KOPT-K1 (cell line): ENCODE results near the gene CES3.
"Not testable (repeated sequence)": the region's sequence is repeated elsewhere in the genome, so short reads cannot be mapped to it uniquely, and the experiment has no call there.

Experiments
- H3K27ac ChIP-seq: fragments of 200-600 bp; sonication (generic); 2 replicates; pipeline ENCODE4 v1.5.1; 2016; ENCODE audit warnings: antibody characterized with exemption, mild to moderate bottlenecking, low read depth, low read length; ENCODE audit not compliant: poor library complexity, severe bottlenecking
- H3K36me3 ChIP-seq: fragments of 200-600 bp; sonication (generic); 2 replicates; pipeline ENCODE4 v1.5.1; 2017; ENCODE audit warnings: antibody characterized with exemption, mild to moderate bottlenecking, low read length, moderate library complexity; ENCODE audit not compliant: insufficient read depth
- H3K9me3 ChIP-seq: fragments of 200-600 bp; sonication (generic); 2 replicates; pipeline ENCODE4 v1.5.1; 2017; ENCODE audit warnings: antibody characterized with exemption, low read length, mild to moderate bottlenecking; ENCODE audit not compliant: insufficient read depth, poor library complexity, severe bottlenecking

Gene CES3

DNA sequence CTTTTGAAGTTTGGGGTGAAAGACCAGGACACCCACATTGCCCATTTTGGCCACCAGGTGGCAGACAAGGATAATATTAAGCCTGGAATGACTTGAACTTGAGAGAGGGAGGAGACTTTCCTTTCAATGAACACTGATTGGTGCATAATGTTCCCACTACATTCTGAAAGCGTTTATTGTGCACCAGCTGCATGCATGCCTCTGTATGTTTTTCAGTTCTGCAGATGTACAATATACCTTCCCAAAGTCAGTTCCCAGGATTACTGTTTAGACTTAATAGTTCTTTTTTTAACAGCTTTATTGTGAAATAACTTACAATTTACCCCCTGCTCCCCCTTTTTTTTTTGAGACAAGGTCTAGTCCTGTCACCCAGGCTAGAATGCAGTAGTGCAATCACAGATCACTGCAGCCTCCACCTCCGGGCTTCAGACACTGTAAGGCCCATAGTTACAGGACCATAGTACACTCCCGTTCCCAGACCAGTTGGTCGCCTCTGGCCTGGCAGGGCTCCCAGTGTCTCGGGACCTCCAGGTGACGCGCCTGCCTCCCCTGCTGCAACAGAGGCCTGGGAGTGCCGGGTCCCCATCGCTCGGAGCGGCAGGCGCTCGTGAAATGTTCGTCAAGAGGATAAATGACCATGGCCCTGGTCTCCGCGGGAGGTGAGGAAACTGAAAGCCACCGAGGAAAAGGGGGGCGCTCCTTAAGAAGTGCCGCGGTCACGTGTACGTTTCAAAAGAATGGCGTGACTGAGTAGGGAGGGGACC is 13.6 kb upstream of the CES3 start:
- Histone ChIP-seq H3K36me3 (peaks cover 16% of the 10 kb centered on the region; the same call in 1 of the 2 replicates), H3K27ac (no peak overlapping the region), H3K9me3 (no peaks in the 10 kb centered on the region)

DNA sequence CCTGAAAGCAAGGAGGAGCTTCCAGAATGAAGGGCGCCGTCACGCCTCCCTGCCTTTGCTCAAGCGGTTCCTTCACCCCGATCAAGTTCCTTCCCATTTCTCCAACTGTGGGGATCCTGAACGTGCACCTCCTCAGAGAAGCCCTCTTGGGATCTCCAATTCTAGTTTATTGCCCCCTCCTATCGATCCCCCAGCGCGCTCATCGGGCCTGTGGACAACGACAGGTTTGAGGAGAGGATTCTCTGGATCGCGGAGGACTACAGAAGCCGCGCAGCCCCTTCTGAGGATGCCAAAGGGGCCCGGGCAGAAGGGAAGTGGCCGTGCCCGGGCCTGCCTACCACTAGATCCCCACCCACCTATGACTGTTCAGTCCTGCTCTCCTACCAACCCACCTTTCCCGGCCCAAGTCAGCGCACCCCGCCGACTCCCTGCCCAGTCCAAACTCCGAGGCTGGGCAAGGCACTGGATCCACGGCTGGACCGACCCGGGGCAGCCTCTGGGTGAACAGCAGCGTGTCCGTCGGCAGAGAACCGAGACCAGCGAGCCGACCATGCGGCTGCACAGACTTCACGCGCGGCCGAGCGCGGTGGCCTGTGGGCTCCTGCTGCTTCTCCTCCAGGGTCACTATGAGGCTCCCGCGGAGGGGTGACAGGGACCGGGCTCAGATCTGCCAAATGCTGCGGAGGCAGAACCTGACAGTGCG is 12.8 kb upstream of the CES3 start:
- Histone ChIP-seq H3K27ac (no peak overlapping the region), H3K36me3 (peaks cover 8% of the 10 kb centered on the region; the same call in 1 of the 2 replicates)

DNA sequence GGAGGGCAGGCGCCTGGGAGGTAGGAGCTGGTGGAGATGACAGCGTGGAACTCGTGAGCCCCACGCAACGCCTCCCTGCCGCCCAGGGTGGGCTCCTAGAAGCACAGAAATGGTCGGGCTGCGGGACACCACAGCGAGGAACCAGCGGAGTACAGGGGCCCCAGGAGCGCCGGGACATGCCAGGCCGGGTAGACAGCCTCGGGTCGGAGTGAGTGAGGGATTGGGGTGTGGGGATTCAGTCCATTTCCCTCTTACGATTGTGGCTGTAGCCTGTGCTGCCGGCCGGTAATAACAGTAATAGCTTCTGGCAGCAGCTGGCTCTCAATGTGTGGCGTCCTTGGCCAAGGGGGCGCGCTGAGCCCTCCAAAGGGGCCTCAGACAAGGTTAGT is 12.2 kb upstream of the CES3 start:
- Histone ChIP-seq H3K36me3 (peaks cover 2% of the 10 kb centered on the region; the same call in 1 of the 2 replicates), H3K9me3 (no peaks in the 10 kb centered on the region), H3K27ac (no peak overlapping the region)

More for the DNA sequence above, 12.8 kb upstream of the CES3 start:
- no peaks in the 10 kb centered on the region for H3K9me3 ChIP-seq

DNA sequence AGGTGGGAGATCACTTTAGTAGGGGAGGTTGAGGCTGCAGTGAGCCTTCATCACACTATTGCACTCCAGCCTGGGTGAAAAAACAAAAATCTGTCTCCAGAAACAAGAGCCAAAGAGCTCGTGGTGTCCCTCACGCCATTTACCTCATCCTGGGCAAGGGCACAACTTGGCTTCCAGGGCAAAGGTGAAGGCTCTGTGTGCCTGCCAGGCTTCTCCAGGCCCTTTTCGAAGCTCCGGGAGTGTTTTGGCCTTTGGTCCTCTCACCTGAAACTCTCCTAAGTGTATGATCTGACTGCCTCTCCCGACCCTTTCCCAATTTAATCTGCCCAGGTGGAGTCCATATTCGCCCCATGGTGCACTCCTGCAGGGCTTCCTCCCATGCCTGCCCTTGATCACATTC is 11.6 kb upstream of the CES3 start:
- no peak overlapping the region for H3K27ac ChIP-seq

DNA sequence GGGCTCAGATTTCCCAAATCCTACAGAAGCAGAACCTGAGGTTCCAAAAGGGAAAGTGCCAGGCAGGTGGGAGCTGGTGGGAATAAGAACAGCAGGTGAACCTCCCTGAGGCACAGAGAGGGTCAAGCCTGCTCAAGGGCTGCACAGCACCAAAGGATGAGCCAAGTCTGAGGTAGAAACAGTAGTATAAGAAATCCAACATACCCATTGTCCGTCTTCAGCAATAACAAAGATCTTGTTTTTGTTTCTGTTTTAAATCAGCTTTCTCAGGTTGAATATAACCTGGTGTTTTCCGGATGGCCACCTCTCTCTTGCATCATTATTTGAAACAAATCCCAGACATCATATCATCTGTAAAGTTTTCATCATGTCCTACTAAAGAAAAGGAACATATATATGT is 10.6 kb upstream of the CES3 start:
- no peaks in the 10 kb centered on the region for H3K36me3 ChIP-seq
- no peak overlapping the region for H3K27ac ChIP-seq
- no peaks in the 10 kb centered on the region for H3K9me3 ChIP-seq

More for the DNA sequence above, 11.6 kb upstream of the CES3 start:
- Histone ChIP-seq H3K9me3 (no peaks in the 10 kb centered on the region), H3K36me3 (no peaks in the 10 kb centered on the region)

DNA sequence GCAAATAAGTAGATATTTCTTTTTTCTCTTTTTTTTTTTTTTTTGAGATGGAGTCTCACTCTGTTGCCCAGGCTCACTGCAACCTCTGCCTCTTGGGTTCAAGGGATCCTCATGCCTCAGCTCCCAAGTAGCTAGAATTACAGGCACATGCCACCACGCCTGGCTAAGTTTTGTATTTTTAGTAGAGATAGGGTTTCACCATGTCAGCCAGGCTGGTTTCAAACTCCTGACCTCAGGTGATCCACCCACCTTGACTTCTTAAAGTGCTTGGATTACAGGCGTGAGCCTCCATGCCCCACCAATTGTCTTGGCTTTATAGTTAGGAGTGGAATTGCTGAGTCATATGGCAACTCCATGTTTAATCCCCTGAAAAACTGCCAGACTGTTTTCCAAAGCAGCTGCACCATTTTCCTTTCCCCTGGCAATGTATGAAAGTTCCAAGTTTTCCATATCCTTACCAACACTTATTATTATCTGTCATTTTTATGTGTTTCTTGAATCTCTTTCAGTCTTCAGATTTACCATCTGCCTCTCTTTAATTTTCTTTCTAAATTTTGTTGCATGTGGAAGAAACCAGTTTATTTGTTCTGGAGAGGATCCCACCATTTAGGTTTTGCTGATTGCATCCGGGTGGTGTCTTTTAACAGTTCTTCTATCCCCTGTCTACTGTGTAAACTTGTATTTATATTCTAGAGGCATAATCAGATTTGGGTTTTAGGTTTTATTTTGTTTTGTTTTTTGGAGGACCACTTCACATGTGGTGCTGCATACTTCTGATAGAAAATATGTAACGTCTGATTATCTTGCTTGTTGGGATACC is 9.9 kb upstream of the CES3 start:
- Histone ChIP-seq H3K9me3 (no peaks in the 10 kb centered on the region), H3K27ac (no peak overlapping the region), H3K36me3 (no peaks in the 10 kb centered on the region)

DNA sequence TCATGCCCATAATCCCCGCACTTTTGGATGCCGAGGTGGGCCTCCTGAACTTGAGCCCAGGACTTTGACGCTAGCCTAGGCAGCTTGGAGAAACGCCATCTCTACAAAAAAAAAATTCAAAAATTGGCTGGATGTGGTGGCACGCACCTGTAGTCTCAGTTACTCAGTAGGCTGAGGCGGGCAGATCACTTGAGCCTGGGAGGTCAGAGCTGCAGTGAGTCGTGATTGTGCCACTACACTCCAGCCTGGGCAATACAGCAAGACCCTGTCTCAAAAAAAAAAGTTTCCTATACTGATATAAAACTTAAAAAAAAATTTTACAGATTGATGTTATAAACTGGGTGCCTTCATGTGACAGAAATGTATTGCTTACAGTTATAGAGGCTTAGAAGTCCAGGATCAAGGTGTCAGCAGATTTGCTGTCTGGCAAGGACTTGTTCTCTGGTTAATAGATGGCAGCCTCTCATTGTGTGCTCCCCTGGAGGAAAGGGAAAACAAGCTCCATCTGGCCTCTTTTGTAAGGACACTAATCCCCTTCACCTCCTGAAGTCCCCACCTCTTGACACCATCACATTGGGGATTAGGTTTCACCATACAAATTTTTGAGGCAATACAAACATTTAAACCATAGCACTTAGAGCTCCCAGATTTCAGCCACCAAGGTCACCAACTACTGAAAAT is 8.5 kb upstream of the CES3 start:
- H3K36me3 ChIP-seq, result no peaks in the 10 kb centered on the region
- no peaks in the 10 kb centered on the region for H3K9me3 ChIP-seq
- no peak overlapping the region for H3K27ac ChIP-seq

DNA sequence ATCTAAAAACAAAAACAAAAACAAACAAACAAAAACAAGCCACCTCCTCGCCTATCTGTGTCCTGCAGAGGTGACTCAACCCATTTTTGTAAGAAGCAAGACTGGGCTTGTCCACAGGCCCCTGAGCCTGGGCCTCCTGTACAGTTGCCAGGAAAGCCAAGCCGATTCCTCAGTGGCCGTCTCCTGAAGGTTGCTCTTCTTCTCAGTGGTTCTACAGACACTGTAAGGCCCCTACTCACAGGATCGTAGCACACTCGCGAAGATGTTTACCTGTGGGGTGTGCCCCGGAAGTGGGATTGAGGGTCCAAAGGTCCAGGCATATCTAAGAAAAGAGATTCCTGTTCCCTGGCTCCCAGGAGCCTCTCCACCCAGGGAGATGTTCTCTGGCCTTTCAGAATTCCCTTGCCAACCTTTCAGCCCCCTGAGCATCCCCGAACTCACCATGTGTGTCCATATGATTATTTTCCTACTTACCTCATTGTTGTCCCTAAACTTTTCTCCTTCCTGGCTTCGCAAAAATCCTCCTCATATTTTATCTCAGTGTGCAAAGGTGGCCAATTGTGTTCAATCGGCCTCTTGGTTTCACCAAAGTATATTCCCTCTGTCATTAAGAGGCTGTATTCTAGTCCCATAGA is 7.5 kb upstream of the CES3 start:
- no peaks in the 10 kb centered on the region for H3K36me3 ChIP-seq
- H3K9me3 ChIP-seq, result no peaks in the 10 kb centered on the region
- no peak overlapping the region for H3K27ac ChIP-seq

DNA sequence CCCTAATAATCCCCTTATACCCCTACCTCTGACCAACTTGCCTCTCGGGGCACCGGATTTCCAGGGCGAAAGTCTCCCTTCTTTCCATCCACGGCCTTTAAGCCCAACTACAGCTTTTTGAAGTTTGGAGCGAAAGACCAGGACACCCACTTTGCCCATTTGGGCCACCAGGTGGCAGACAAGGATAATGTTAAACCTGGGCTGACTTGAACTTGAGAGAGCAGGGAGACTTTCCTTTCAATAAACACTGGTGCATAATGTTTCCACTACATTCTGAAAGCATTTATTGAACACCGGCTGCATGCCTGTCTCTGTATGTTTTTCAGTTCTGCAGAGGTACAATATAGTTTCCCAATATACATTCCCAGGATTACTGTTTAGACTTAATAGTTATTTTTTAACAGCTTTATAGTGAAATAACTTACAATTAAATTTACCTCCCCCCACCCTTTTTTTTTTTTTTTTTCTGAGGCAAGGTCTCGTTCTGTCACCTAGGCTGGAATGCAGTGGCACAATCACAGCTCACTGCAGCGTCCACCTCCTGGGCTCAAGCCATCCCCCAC is 6.9 kb upstream of the CES3 start:
- Histone ChIP-seq H3K9me3 (no peaks in the 10 kb centered on the region), H3K27ac (no peak overlapping the region), H3K36me3 (no peaks in the 10 kb centered on the region)

DNA sequence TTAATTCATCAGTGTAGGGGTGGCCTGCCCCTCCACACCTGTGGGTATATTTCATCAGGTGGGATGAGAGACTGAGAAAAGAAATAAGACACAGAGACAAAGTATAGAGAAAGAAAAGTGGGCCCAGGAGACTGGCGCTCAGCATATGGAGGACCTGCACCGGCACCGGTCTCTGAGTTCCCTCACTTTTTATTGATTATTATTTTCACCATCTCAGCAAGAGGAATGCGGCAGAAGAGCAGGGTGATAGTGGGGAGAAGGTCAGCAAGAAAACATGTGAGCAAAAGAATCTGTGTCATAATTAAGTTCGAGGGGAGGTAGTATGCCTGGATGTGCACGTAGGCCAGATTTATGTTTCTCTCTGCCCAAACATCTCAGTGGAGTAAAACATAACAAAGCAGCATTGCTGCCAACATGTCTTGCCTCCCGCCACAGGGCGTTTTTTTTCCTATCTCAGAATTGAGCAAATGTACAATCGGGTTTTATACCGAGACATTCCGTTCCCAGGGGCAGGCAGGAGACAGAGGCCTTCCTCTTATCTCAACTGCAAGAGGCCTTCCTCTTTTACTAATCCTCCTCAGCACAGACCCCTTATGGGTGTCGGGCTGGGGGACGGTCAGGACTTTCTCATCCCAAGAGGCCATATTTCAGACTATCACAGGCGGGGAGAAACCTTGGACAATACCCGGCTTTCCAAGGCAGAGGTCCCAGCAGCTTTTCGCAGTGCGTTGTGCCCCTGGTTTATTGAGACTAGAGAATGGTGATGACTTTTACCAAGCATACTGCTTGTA is 5.5 kb upstream of the CES3 start:
- not testable (repeated sequence) for H3K27ac ChIP-seq, H3K9me3 ChIP-seq, H3K36me3 ChIP-seq

DNA sequence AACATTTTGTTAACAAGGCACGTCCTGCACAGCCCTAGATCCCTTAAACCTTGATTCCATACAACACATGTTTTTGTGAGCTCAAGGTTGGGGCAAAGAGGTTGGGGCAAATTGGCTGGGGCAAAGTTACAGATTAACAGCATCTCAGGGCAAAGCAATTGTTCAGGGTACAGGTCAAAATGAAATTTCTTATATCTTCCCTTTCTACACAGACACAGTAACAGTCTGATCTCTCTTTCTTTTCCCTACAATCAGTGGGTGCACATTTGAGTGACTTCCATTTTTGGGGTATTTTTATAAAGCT is 5.0 kb upstream of the CES3 start:
- H3K9me3 ChIP-seq, H3K27ac ChIP-seq: not testable (repeated sequence)

DNA sequence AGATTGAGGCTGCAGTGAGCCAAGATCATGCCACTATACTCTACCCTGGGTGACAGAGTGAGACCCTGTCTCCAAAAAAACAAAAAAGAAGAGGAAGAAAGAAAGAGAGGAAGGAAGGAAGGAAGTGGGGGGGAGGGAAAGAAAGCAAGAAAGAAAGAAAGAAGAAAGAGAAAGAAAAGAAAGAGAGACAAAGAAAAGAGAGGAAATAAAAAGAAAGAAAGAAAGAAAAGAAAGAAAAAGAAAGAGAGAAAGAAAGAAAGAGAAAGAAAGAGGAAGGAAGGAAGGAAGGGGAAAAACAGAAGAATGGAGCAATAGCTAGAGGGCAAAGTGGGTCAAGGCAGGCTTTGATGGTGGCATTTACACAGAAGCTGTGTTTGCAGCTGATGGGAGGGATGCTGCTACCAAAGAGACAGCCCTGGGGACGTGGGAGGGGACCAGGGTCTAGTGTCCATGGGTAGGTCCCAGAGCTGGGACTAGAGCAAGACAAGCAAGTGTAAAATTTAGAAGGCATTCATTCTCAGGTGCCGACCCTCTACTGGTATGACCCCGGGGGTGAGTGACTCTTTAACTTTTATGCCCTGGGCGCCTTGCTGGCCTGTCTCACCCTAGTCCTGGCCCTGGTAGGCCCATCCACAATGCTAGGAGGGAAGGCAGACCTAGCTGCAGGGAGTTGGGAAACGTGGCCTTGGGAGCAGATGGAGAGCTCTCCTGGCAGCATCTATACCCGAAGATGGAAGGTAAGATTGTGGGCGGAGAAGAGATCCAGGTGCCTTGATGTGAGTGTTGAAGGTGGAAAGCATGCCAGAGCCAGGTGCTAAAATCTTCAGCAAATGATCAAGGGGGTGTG is 2.0 kb upstream of the CES3 start:
- peaks cover 2% of the 10 kb centered on the region; the same call in 1 of the 2 replicates for H3K36me3 ChIP-seq
- no peak overlapping the region for H3K27ac ChIP-seq
- no peaks in the 10 kb centered on the region for H3K9me3 ChIP-seq

More for the DNA sequence above, 5.0 kb upstream of the CES3 start:
- H3K36me3 ChIP-seq, result not testable (repeated sequence)

DNA sequence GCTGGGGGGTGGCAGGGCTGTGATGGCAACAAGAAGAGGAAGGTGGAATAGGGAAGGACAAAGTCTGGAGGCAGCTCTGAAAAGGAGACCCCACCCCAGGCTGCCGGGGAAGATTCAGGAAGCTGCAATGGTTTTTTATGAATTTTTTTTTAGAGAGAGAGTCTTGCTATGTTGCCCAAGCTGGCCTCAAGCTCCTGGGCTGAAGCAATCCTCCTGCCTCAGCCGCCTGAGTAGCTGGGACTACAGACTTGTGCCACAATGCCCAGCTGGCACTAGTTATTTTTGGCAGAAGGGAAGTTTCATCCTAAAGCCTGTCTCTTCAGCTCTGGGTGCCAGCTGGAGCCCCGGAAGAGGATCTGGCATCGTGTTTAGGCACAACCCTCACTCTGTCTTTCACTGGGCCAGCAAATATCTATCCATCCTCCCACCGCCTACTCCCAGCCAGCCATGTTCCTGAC is 1.3 kb upstream of the CES3 start:
- Histone ChIP-seq H3K9me3 (no peaks in the 10 kb centered on the region), H3K27ac (no peak overlapping the region), H3K36me3 (peaks cover 4% of the 10 kb centered on the region; the same call in 1 of the 2 replicates)
